ENCODE measurements around the gene KIF26B.
A peak's percentile ranks its signal among the peaks of the same experiment; 100 is the strongest.
"Not testable (repeated sequence)": the region's sequence is repeated elsewhere in the genome, so short reads cannot be mapped to it uniquely, and the experiment has no call there.

Gene KIF26B

DNA sequence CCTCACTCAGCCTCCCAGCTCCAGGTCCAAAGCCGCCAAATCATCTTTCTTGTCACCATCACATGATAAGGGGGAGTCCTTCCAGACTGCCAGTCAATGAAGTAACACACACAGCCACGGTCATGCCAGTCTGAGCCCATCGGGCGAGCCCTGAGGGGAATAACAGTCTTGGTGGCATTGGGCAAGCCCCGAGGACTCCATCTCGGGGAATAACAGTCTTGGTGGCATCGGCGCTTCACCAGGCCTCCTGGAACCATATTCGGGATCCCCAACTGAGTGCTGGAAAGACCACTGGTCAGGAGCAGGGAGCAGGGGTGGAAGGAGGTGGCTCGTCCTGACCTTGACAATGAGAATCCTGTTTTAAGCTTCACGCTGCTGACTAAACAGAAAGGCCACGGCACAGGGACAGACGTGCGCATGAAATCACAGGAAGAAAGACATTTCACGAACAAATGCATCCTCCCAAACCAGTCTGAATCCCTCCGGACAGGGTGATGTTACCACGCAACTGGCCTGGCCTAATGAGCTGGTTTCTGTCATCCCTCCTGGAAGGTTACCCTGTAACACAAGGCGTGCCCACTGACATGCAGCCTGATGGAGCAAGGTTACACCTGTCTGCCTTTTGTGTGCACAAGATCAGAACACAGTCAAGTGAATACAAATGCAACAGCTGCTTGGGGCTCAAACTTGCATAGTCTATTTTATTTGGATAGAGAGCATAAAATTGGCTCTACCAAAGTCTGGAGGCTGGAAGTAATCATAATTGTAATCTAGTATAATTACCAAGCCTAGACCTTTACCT is 517.4 kb downstream of the KIF26B start:
- no peak for DNase-seq

DNA sequence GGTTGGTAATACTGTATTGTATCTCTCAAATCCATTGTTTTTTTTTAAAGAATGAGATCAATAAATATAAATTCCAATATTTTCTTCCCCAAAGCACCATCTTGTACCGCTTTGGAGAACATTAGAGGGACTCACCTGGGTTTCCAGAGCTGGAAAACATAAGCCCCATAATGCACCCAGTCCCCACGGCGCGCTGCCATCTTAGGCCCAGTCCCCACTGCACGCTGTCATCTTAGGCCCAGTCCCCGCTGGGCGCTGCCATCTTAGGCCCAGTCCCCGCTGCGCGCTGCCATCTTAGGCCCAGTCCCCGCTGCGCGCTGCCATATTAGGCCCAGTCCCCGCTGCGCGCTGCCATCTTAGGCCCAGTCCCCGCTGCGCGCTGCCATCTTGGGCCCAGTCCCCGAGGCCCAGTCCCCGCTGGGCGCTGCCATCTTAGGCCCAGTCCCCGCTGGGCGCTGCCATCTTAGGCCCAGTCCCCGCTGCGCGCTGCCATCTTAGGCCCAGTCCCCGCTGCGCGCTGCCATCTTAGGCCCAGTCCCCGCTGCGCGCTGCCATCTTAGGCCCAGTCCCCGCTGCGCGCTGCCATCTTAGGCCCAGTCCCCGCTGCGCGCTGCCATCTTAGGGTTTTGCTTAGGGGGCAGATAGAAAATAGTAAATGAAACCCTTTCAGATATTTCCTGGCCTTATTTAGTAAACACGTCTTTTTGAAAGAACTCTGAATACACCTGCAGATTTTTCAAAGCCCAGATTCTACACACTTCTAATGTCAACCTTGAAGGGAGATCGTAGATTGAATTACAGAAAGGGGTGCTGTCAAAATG is 518.3 kb downstream of the KIF26B start:
- DNase-seq = not testable (repeated sequence)

DNA sequence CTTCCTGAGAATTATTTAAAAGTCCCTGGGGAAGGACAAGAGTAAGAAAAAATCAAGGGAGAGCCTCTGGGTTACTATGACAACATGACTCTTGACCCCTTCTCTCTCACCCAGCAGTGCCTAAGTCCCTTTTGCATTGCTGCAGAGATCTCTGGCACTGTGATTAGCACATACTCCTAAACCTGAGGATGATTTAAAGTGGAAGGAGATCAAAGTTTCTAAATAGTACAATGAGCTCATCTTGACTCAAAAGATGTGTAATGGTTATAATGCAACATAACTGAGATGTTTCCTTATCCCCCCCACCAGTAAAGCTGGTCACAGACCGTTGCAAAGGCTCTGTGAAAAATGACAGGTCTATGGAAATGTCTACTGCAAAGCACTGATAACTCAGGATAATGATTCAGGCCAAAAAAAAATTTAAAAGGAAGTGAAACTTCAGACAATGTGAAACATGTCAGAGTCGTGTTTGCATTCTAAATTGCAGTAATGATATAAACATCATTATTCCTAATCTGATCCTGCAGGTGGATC is 519.2 kb downstream of the KIF26B start:
- DNase-seq = no peak

DNA sequence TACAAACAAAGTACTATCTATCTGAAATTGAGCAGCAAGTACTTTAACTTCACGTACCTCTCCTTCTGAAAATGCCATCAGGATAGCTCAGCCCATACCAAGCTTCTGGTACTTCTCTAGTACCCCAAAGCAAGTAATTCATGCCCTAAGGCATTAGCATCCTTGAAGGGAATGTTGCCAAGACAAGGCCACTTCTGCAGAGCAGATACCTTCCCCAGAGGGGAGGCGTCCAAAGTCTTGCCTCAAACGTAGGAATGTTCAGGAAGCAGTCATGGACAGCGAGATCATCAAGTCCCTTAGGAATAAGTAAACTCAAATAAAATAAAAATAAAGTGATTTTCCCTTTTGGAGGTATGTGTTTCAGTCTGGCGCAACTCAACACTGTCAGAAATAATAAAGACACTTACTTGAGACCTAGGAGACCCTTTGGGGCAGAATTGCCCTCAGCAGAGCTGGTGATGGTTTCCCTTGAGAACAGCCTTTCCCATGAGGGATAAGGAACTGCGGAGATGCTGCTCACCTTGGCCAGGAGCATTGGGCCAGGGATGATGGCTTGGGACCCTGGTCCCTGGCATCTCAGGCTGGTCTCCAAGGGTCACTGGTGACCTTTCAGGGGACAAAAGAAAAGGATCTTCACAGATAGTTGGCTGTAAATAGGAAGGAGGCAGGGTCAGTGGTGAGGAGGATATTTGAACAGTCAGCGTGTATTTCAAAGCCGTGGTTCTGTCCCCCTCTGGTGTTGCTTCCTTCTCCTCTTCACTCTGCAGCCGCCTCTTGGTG is 522.9 kb downstream of the KIF26B start:
- no peak for DNase-seq

DNA sequence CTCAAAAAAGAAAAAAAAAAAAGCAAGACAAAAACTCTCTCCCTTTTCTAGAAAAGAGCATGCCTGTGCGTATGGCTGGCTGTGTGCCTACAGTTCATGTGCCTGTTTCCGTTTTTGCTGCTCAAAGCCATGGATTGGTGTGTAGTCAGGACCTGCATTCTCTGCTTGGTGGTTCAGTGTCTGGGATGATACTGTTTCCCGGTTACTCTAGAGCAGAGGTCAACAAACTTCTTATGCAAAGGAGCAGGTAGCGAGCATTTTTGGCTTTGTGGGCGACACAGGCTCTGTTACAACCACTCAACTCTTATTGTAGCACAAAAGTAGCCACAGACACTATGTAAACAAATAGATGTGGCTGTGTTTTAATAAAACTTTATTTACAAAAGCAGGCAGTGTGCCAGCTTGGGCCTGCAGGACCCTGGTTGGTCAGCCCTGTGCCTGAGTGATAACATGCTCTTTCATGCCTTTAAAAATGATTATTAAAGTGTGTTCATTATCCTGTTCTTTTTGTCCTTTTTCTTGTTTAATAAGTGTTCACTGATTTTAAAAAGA is 524.2 kb downstream of the KIF26B start:
- DNase-seq = no peak

DNA sequence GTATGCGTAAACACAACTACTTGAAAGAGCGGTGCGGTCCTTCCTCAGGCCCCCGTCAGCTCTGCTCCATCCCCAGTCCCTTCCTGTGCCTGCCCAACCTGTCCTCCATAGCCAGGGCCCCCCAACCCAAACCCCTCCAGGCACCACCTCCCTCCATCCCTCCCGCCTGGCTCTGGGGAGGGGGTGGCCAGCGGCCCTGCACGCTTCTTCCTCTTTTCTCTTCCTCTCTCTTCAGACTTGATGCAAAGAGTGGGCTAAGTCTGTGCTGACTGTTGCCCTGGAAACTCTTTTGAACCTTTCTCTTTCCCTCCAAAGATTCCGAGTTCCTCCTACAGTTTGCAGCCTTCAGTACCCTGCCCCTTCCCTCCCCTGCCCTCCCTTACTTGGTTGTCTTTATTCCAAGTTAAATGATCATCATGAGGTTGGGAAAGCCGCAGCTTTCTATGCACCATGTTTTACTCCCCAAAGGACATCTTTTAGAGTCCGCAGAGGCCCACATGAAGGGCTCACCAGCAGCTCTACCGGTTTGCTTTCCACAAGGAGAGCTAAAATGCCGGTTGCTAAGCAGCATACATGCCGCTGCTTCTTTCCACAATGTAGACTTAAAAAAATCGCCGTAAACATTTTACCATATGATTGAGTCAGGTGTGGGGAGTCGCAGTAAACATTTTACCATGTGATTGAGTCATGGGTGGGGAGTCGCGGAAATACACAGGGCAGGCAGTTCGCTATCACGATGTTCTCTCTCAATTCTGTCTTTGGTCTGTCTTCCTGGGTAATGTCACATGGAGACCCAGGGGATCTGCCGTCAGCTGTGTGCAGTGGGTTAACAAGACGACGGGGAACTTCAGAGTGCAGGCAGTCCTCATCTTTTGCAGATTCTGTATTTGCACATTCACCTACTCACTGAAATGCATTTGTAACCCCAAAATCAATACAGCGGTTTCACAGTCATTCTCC is 525.3 kb downstream of the KIF26B start:
- DNase-seq = no peak

DNA sequence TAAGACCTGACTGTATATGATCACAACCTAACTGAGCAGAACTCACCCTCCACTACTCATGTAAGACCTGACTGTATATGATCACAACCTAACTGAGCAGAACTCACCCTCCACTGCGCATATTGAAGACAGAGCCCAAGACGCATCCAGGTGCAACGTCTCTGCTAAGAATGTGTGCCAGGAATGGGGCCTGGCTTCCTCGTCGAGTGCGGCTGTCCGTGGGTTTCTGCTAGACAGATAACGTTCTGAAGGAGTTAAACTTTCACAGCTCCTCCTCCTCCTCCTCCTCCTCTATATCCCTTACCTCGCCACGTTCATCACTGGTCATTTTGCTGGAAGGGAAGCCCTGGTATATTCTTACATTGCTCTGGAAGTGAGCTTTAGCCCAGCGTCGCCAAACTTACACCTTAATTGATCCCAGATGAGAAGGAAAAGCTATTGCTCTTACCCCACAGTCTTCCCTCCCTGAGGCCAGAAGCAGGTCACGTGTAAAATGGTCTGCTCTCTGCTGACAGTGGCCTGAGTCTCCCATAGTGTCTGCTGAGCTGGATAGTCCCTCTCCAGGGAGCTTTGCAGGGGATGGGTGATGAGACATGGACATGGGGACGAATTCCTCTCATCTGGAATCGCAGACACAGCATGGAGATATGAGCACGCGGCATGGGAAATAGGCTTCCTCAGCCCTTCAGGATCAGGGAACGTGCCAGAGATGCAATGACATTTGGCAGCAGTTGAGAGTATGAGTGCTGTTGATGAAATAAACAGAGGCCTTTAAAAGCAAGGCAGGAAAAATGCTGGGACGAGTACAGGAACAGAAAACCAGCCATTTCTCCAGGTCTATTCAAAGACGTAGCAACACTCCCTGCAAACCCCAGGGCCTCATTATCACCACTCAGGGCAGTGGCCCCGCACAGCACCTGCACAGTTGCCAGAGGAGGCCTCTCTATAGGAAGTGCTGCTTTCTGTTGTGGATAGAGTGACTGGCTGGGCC is 528.1 kb downstream of the KIF26B start:
- no peak for DNase-seq

DNA sequence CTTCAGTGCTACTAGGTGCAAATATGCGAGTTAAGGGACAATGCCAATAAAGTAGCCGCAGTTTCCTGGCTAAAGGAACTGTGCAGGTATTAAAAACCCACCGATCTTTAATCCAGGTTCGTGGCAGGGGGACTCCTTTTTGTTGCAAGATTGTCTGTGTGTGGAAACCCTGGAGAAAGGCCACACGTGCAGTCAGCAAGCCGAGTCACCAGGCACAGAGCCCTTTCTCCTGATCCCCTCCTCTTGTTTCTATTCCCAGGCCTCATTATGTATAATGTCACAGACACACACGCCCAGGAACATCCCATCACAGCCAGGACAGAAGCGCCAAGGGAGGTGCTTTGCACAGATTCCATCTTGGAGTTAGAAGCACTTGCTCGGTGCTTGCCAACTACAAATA is 528.9 kb downstream of the KIF26B start:
- no peak for DNase-seq

DNA sequence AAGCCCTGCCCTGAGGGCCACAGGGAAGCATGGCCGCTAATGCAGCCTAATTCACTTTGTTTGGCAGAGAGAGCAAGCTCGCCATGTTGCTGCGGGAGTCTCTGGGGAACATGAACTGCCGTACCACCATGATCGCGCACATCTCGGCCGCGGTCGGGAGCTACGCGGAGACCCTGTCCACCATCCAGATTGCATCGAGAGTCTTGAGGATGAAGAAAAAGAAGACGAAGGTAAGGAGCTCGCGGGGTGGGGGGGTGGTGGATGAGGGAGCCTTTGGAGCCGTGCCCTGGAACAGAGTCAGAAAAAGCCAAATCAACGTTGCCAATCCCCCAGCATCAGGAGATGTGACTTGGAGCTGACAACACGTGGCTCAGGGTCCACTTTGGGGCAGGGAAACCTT is 529.4 kb downstream of the KIF26B start:
- no peak for DNase-seq

DNA sequence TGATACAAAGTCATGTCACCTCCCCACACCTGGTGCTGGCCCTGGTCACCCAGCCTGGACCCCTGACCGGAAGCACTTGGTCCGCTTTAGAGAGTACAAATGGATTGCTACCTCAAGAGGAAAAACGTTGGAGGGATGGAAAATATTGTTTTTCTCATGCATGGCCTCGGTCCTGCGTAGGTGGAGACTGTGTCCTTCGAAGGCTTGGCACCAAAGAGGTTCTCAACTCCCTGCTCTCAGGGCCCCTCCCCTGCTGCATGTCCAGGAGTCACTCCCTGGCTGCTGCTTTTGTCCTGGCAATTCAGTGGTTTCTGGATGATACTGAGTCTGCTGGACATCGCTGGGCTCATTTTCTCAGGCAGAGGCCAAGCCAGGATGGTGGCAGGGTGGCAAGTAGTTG is 529.8 kb downstream of the KIF26B start:
- DNase-seq = no peak

DNA sequence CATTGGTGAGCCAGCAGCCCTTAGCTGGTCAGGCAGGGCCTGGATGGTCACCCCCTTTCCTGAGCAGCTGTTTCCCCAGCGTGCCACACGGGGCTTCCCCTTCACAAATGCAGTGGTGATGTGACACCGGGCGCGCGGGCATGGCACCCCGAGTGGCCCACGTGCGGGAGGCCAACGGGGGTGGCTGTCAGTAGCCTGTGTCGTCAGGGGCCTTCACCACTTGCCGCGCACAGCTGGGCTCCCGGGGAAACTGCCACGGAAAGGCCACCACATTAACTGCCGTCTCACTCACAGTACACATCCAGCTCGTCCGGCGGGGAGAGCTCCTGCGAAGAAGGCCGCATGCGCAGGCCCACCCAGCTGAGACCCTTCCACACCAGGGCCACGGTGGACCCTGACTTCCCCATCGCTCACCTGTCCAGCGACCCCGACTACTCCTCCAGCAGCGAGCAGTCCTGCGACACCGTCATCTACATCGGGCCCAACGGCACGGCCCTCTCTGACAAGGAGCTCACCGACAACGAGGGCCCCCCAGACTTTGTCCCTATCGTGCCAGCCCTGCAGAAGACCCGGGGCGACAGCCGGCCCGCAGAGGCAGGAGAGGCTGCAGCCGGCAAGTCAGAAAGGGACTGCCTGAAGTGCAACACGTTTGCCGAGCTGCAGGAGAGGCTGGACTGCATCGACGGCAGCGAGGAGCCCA is 530.5 kb downstream of the KIF26B start:
- DNase-seq = no peak

DNA sequence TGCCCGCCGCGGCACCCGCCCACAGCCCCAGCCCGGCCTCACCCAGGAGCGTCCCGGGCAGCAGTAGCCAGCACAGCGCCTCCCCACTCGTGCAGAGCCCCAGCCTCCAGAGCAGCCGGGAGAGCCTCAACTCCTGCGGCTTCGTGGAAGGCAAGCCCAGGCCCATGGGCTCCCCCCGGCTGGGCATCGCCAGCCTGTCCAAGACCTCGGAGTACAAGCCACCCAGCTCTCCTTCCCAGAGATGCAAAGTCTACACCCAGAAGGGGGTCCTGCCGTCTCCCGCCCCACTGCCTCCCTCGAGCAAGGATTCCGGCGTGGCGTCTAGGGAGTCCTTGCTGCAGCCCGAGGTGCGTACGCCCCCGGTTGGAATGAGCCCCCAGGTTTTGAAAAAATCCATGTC is 531.2 kb downstream of the KIF26B start:
- DNase-seq = no peak

DNA sequence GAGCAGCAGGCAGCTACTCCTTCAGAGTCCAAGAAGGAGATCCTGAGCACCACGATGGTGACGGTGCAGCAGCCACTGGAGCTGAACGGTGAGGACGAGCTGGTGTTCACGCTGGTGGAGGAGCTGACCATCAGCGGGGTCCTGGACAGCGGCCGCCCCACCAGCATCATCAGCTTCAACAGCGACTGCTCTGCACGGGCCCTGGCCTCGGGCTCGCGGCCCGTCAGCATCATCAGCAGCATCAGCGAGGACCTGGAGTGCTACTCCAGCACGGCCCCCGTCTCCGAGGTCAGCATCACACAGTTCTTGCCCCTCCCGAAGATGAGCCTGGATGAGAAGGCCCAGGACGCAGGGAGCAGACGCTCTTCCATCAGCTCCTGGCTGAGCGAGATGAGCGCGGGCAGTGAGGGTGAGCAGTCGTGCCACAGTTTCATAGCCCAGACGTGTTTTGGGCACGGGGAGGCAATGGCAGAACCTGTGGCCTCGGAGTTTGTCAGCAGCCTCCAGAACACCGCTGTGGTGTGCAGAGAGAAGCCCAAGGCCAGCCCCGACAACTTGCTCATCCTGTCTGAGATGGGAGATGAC is 531.8 kb downstream of the KIF26B start:
- no peak for DNase-seq

DNA sequence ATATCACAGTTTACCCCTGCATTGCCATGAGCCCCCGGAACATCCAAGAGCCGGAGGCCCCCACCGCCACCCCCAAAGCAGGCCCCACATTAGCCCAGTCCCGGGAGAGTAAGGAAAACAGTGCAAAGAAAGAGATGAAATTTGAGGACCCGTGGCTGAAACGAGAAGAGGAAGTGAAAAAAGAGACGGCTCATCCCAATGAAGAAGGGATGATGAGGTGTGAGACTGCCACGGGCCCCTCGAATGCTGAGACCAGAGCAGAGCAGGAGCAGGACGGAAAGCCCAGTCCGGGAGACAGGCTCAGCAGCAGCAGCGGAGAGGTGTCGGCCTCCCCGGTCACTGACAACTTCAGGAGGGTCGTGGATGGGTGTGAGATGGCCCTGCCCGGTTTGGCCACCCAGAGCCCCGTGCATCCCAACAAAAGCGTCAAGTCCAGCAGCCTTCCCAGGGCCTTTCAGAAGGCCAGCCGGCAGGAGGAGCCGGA is 532.4 kb downstream of the KIF26B start:
- no peak for DNase-seq

DNA sequence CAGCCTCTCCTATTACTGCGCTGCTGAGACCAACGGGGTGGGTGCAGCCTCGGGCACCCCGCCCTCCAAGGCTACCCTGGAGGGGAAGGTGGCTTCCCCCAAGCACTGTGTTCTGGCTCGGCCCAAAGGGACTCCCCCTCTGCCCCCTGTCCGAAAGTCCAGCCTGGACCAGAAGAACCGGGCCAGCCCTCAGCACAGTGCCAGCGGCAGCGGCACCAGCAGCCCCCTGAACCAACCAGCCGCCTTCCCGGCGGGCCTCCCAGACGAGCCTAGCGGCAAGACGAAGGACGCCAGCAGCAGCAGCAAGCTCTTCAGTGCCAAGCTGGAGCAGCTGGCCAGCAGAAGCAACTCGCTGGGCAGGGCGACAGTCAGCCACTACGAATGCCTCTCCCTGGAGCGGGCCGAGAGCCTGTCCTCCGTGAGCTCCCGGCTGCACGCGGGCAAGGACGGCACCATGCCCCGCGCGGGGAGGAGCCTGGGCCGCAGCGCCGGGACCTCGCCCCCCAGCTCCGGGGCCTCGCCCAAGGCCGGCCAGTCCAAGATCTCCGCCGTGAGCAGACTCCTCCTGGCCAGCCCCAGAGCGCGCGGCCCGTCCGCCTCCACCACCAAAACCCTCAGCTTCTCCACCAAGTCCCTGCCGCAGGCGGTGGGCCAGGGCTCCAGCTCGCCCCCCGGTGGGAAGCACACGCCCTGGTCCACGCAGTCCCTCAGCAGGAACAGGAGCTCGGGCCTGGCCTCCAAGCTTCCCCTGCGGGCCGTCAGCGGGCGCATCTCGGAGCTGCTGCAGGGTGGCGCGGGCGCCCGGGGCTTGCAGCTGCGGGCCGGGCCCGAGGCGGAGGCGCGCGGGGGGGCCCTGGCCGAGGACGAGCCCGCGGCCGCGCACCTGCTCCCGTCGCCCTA is 533.1 kb downstream of the KIF26B start:
- DNase-seq = peak; percentile 71

DNA sequence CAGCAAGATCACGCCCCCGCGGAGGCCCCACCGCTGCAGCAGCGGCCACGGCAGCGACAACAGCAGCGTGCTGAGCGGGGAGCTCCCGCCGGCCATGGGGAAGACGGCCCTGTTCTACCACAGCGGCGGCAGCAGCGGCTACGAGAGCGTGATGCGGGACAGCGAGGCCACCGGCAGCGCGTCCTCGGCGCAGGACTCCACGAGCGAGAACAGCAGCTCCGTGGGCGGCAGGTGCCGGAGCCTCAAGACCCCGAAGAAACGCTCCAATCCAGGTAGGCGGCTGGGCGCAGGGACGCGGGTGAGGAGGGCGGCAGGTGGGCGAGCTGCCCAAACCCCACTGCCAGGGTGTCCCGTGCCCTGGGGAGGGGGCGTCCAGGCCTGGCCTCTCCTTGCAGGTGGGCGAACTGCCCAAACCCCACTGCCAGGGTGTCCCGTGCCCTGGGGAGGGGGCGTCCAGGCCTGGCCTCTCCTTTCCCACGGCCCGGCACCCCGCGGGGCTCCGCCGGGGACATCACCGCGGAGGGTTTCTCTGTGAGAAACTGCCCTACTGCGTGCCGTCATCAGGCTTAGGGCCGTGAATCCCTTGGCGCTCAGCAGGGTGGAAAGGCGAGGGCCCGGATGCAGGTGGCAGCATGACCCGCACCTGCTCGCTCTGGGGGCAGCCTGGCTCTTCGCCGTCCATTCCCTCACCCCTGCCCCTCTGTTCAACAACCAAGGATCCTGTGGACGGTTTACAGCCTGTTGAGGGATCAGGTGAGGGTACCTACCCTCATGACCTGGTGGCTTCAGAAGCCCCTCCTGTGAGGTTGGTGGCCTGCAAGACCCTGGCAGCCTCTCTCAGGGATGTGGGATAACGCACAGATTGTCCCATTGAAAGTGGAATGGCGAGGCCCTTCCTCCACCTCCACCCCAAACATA is 534.0 kb downstream of the KIF26B start:
- DNase-seq = no peak

DNA sequence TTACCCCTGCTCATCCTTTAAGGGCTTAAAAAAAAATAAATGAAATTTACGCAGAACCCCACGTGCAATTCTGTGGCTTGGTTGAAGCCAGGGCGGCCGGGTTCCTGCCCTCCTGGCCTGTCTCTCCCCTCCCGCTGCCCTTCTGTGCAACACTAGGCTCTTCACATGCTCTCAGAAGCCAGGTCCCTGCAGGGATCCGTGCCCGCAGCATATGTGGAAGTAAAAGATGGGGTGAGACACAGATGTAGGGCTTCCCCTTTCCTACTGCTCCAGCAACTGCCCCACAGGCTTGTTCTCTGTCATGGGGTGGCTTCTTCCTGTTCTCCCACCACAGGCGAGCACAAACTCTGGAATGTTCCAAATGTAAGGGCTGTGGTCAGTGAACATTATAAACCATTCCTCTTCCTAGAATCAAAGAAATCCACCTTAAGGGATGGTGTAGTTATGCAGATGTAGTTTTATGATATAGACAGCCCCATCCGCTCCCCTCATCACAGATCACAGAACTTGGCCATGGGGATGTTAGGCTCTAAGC is 535.4 kb downstream of the KIF26B start:
- no peak for DNase-seq

Measured in 8988T (cell line).